ENCODE results near the gene PHACTR1.
A peak's percentile ranks its signal among the peaks of the same experiment; 100 is the strongest.

PHACTR1 gene

GRCh38 chr6:13195803-13196202, 479.2 kb downstream of the PHACTR1 start:
- no peak for DNase-seq (ENCODE audit: low spot score)

- no peak for DNase-seq (ENCODE audit: low spot score)
Observed at GRCh38 chr6:13198168-13198567, 481.6 kb downstream of the PHACTR1 start.

- no peak for DNase-seq (ENCODE audit: low spot score)
Observed at GRCh38 chr6:13201336-13201735, 484.8 kb downstream of the PHACTR1 start.

- DNase-seq (ENCODE audit: low spot score), result no peak
Observed at GRCh38 chr6:13203145-13203544, 486.6 kb downstream of the PHACTR1 start.

- no peak for DNase-seq (ENCODE audit: low spot score)
Observed at GRCh38 chr6:13205106-13205505, 488.5 kb downstream of the PHACTR1 start.

- no peak for DNase-seq (ENCODE audit: low spot score)
Observed at GRCh38 chr6:13212096-13212495, 495.5 kb downstream of the PHACTR1 start.

- DNase-seq (ENCODE audit: low spot score), result no peak
Observed at GRCh38 chr6:13212538-13212937, 496.0 kb downstream of the PHACTR1 start.

- no peak for DNase-seq (ENCODE audit: low spot score)
Observed at GRCh38 chr6:13215390-13215789, 498.8 kb downstream of the PHACTR1 start.

- no peak for DNase-seq (ENCODE audit: low spot score)
Observed at GRCh38 chr6:13216236-13217014, 499.9 kb downstream of the PHACTR1 start.

- DNase-seq (ENCODE audit: low spot score), result peak; percentile 30
Observed at GRCh38 chr6:13217206-13217905, 500.8 kb downstream of the PHACTR1 start.

GRCh38 chr6:13220266-13220665, 503.7 kb downstream of the PHACTR1 start:
- DNase-seq (ENCODE audit: low spot score), result no peak

- no peak for DNase-seq (ENCODE audit: low spot score)
Observed at GRCh38 chr6:13222048-13222447, 505.5 kb downstream of the PHACTR1 start.

- no peak for DNase-seq (ENCODE audit: low spot score)
Observed at GRCh38 chr6:13226071-13226470, 509.5 kb downstream of the PHACTR1 start.

- no peak for DNase-seq (ENCODE audit: low spot score)
Observed at GRCh38 chr6:13228264-13229204, 512.0 kb downstream of the PHACTR1 start.

- no peak for DNase-seq (ENCODE audit: low spot score)
Observed at GRCh38 chr6:13229205-13230085, 512.9 kb downstream of the PHACTR1 start.

- no peak for DNase-seq (ENCODE audit: low spot score)
Observed at GRCh38 chr6:13233106-13233505, 516.5 kb downstream of the PHACTR1 start.

GRCh38 chr6:13234130-13234529, 517.6 kb downstream of the PHACTR1 start:
- no peak for DNase-seq (ENCODE audit: low spot score)

- no peak for DNase-seq (ENCODE audit: low spot score)
Observed at GRCh38 chr6:13235339-13235738, 518.8 kb downstream of the PHACTR1 start.

GRCh38 chr6:13237318-13237717, 520.8 kb downstream of the PHACTR1 start:
- no peak for DNase-seq (ENCODE audit: low spot score)

GRCh38 chr6:13238017-13238416, 521.5 kb downstream of the PHACTR1 start:
- no peak for DNase-seq (ENCODE audit: low spot score)

GRCh38 chr6:13238640-13239216, 522.2 kb downstream of the PHACTR1 start:
- DNase-seq (ENCODE audit: low spot score), result no peak

All from NAMALWA (cell line).